Activated gamma-delta T cell treated with Interleukin-2 at 50 U/mL for 16 hours (primary cell): ENCODE results near the gene SIGLEC5.

Experiments used
- DNase-seq: peaks from one replicate; pipeline ENCODE4 v3.0.0-alpha.2; 2020

Gene SIGLEC5

DNA sequence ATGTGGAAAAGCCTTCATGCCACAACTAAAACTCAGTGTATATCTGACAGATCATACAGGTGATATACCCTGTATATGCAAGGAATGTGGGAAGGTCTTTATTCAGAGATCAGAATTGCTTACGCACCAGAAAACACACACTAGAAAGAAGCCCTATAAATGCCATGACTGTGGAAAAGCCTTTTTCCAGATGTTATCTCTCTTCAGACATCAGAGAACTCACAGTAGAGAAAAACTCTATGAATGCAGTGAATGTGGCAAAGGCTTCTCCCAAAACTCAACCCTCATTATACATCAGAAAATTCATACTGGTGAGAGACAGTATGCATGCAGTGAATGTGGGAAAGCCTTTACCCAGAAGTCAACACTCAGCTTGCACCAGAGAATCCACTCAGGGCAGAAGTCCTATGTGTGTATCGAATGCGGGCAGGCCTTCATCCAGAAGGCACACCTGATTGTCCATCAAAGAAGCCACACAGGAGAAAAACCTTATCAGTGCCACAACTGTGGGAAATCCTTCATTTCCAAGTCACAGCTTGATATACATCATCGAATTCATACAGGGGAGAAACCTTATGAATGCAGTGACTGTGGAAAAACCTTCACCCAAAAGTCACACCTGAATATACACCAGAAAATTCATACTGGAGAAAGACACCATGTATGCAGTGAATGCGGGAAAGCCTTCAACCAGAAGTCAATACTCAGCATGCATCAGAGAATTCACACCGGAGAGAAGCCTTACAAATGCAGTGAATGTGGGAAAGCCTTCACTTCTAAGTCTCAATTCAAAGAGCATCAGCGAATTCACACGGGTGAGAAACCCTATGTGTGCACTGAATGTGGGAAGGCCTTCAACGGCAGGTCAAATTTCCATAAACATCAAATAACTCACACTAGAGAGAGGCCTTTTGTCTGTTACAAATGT lies 42.7 kb downstream of the SIGLEC5 start:
- no peak for DNase-seq

DNA sequence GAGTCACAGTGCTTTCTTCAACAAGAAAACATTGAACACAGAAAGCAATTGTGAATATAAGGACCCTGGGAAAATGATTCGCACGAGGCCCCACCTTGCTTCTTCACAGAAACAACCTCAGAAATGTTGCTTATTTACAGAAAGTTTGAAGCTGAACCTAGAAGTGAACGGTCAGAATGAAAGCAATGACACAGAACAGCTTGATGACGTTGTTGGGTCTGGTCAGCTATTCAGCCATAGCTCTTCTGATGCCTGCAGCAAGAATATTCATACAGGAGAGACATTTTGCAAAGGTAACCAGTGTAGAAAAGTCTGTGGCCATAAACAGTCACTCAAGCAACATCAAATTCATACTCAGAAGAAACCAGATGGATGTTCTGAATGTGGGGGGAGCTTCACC lies 43.4 kb downstream of the SIGLEC5 start:
- no peak for DNase-seq

DNA sequence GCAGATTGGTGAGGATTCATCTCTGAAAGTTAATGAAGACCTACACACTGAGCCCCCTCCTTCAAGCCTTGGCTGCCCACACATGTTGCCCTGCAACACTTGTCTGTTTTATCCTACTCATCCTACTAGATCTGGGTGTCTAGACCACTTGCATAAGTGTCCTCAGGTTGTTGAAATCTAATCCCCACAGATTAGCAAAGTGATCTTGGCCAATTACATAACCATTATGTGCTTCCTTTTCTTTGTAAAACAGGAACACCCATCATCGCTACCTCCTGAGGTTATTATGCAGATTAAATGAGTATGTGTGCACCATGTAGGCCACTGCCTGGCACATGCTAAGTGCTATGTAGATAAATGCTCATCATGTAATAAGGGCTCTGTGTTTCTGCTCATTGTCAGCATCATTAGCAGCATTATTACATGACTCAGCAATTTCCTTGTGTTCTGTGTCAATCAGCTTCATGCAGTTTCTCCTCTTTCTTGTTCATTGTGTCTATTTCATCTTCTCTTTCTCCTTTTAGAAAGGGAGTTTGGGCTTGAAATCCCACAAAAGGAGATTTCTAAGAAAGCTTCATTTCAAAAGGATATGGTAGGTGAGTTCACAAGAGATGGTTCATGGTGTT lies 44.0 kb downstream of the SIGLEC5 start:
- no peak for DNase-seq

DNA sequence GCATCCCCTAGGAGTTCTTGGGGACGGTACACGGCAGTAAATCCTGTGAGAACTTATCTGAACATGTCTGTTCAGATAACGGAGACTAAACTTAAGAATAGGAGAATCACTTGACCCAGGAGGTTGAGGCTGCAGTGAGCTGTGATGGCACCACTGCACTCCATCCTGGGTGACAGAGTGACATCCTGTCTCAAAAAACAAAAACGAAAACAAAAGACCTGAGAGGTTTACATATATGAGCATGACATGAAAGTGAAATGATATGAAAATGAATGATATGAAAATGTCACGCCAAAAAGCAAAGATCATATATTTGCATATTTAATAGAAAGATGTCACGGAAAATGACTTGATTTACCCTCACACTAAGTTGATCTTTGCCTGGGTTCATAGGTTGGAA lies 53.4 kb downstream of the SIGLEC5 start:
- no peak for DNase-seq

DNA sequence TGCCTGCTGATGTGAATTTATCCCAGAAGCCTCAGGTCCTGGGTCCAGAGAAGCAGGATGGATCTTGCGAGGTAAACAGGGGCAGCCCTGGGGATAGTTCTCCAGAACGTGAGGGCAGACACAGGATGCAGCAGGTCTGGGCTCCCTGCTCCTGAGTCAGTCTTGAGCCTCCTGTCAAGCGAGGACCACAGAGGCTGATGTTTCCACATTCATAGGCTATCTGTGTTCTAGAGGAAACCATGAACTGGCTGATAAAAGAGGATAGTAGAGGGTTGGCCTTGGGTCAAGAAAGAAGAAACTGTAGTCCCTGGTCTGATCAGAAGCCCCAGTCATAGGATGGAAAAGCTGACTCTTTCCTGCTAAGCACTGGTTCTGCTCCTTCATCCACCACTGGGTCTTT lies 56.9 kb downstream of the SIGLEC5 start:
- no peak for DNase-seq

DNA sequence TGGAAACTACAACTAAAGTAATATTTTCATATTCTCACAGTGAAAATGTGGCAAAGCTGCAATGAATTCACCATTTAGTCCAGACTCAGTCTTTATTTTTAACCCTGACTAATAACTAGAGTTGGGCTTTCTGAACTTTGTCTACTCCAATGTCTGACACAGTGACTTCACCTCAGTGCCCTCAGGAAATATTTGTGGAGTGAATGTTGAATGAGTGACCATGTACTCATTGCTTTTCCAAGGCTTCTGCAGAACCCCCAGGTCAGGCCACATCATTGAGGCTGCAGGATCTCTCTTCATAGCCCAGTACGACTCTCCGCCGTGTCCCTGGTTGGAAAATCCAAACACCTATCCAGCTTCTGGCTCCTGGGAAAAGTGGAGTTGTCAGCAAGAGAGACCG lies 57.3 kb downstream of the SIGLEC5 start:
- DNase-seq, result no peak

DNA sequence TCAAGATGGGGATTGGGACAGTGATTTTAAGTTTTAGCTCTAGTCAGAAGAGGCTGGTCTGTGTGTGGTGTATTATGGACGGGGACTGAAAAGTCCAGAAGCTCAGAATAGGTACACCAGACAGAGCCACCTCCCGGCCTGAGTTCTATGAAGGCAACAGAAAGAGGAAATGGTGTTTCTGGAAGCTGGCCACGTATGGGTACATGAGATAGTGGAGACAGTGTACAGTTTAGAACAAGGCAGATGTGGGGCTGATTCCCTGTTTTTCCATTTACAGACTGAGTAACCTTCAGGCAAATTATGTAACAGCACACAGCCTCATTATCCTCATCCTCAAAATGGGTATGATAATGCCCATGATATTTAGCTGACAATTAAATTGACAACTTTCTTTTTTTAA lies 57.8 kb downstream of the SIGLEC5 start:
- DNase-seq, result no peak

DNA sequence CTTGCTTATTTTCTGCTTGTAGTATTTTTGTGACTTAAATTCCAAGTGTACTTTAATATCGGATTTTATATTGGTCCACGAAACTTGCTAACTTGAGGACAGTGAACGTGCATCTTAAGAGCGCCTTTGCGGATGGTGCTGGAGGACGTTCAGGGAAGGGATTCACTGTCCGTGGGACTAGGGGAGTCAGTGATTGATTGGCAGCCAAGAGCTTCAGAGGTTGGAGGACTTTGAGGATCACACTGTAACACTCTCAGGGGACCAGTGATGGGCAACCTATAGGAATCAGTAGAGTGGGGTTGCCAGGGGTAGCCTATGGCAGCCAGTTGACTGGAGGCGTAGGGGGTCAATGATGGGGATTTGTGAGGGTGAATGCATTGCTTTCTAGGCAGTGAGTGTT lies 58.6 kb downstream of the SIGLEC5 start:
- DNase-seq, result no peak

DNA sequence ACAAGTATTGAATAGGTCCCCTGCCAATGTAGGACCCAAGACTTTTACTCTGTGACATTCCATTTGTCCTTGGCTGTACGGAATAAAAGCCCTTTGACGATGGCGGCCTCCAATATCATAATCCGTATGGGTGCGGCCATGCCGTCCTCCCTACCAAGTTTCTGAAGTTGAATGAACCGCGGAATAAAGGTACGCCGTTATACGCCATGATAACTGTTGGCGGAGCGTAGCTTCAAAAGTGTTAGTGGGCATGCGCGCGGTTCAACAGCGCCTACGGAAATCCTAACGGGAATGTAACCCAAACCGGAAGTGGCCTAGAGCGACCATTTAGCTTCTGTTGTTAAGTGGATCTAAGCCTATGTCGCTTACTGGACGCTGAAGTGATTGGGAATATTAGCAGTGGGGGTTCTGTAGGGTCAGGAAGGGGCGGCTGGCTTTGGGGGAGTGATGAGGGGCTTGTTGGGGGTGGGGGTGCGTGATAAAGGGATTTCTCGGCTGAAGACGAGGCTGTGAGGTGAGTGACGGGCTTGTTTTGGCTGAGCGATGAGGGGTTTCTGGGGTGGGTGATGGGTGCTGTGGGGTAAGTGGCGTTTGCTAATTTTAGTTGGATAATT lies 59.1 kb downstream of the SIGLEC5 start, which contains the start of gene ZNF175:
TSS of gene ZNF175 (plus strand) at position 322 of the 614 bp plus-strand sequence. CDS start 2,047 bp downstream, outside the sequence.
- DNase-seq, result peak; percentile 84

DNA sequence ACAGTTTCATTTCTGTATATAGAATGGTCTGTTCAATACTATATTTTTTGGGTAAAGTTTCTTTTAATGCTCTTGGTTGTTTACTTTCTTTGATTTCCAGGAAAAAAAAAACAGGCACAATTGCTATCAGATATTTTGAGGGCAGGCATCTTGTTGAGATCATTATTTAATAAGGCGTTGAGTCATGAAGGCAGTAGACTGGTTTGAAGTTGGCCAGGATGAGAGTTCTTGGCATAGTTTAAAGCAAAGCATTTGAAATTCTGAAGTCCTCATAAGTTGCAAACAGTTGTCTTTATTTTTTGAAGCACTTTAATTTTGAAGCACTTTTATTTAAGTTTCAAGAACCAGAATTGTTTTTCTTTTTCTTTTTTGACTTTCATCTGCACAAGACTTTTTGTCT lies 61.7 kb downstream of the SIGLEC5 start:
- DNase-seq, result no peak

DNA sequence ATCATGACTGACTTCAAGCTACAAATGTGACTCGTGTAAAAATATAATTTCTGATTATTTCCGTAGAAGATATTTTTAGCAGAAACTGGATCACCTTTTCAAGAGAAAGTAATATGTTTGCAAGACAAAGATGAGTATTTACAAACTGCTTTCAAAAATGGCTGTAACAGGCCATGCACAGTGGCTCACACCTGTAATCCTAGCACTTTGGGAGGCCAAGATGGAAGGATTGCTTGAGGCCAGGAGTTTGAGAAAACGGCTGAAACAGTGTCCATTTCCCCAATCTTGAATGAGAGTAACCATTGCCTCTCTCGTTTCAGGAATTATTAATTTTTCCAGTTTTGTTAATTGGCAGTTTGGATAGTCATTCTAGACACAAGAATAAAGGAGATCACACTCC lies 62.6 kb downstream of the SIGLEC5 start:
- no peak for DNase-seq

DNA sequence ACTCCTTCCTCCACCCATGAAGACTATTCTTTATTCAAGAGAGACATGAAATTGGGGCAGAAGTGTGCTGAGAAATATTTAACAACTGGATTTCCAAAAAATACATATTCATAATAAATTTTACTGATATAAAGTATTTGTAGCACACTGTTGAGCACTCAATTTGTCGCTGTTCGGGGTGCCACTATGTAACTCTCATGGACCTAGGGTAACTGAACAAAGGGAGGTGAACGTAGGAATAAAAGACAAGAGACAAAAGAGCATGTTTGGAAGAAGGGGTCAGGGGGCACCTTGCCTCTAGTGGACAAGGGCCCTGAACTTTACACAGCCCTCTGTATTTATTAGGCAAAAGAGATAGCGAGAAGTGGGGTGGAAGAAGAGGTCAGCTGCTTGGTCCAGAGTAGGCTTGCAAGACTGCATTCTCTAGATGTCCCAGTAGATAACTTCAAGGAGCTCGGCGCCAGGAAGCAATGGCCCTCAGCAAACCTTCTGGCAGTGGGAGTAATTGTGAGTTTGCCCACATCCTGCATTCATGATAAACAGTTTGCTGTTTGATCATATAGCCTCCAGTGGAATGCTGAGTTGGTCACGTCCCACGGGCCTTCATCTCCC lies 63.6 kb downstream of the SIGLEC5 start:
- DNase-seq, result no peak

DNA sequence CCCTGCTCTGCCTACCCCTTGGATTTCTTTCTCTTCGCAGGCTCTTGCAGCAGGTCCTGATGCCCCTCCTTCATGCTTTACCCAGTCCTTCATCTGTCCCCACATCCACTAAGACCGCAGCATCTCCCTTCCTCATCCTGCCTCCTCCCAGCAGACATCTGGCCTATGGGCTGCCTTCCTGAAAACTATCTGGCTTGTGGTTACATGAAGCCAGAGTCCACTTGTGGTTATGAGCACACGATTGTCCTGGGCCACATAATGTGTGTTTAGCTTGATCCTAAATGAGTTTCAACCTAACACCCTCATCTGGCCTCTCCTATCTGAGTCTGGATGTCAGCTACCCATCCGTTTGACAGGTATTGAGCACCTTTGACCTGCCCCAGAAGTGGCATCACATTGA lies 64.6 kb downstream of the SIGLEC5 start:
- no peak for DNase-seq

DNA sequence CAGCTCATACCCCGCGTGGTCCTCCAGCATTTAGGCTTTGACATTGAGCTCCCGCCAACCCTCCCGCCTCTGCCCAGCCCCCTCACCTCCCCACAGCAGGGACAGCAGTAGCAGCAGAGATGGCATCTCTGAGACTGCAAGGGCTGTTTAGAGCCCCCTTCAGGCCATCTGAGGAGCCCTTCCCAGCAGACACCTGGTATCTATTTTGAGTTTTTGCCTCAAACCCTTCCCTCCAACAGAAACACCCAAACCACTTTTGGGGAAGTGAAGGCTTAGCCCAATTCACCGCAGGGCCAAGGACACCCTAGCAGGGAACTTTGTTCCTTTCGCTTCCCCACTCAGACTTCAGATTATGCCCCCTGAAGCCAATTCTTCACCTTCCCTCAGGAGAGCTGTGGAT lies 65.4 kb downstream of the SIGLEC5 start:
- no peak for DNase-seq
